Natural killer cell (primary cell): ENCODE data around the gene PDCD1LG2. TPM values are rescaled to one million over a fixed set of nuclear protein-coding genes. Genes with fewer than 3 reads are reported as not detected.
"Not testable (repeated sequence)": the region's sequence is repeated elsewhere in the genome, so short reads cannot be mapped to it uniquely, and the experiment has no call there.

Experiments used
- ATAC-seq, 3 donors: fragments of 150-1000 bp in 2 of 3; fragments of 200-7000 bp in 1 of 3; cut with Tn5 transposase; 1 replicate in 1 of 3; 2 replicates in 2 of 3; pipeline ENCODE4 v1.10.0; 2021; ENCODE audit warnings: mild to moderate bottlenecking in 2 of 3, moderate library complexity in 2 of 3
- DNase-seq, 2 donors: peaks; one replicate each; pipeline versions ENCODE4 v3.0.0 to v3.0.0-alpha.2; 2013 to 2021; ENCODE audit warnings: mixed read lengths in 1 of 2
- H3K27ac ChIP-seq: one replicate; pipeline ENCODE4 v1.5.1; 2013; ENCODE audit warnings: mild to moderate bottlenecking, low read length
- H3K27me3 ChIP-seq: one replicate; pipeline ENCODE4 v1.6.1; 2013; ENCODE audit warnings: low read length; ENCODE audit not compliant: control insufficient read depth, insufficient read depth
- H3K36me3 ChIP-seq: one replicate; pipeline ENCODE4 v1.6.1; 2013; ENCODE audit warnings: low read length; ENCODE audit not compliant: control insufficient read depth, insufficient read depth
- H3K4me1 ChIP-seq: one replicate; pipeline ENCODE4 v1.6.1; 2013; ENCODE audit warnings: low read length; ENCODE audit not compliant: control insufficient read depth, insufficient read depth
- H3K4me3 ChIP-seq: one replicate; pipeline ENCODE4 v1.5.1; 2013; ENCODE audit warnings: low read length
- H3K9me3 ChIP-seq: one replicate; pipeline ENCODE4 v1.6.1; 2013; ENCODE audit warnings: low read length; ENCODE audit not compliant: control insufficient read depth, insufficient read depth
- H3K27ac Mint-ChIP-seq, 2 donors: one replicate each; pipeline ENCODE4 v1.8.0; 2022; ENCODE audit warnings: mild to moderate bottlenecking in 2 of 2, mixed read lengths in 2 of 2, moderate library complexity in 1 of 2
- H3K27me3 Mint-ChIP-seq, 2 donors: one replicate each; pipeline ENCODE4 v1.8.0; 2022; ENCODE audit warnings: low read depth in 2 of 2, mixed read lengths in 2 of 2
- H3K36me3 Mint-ChIP-seq: one replicate; pipeline ENCODE4 v1.8.0; 2022; ENCODE audit warnings: mixed read lengths
- H3K4me1 Mint-ChIP-seq, 2 donors: one replicate each; pipeline ENCODE4 v1.8.0; 2022; ENCODE audit warnings: mixed read lengths in 2 of 2
- H3K4me3 Mint-ChIP-seq: one replicate; pipeline ENCODE4 v1.8.0; 2022; ENCODE audit warnings: mild to moderate bottlenecking, moderate library complexity, mixed read lengths
- H3K9me3 Mint-ChIP-seq, 2 donors: one replicate each; pipeline ENCODE4 v1.8.0; 2022; ENCODE audit warnings: mixed read lengths in 2 of 2
- CTCF ChIP-seq: fragments of 200-600 bp; IDR thresholded peaks from one replicate; pipeline ENCODE4 v1.8.0; 2022; ENCODE audit warnings: antibody characterized with exemption
- WGBS: methylation state at CpG from one replicate; pipeline ENCODE4 v1.1.7; 2013; ENCODE audit warnings: missing lambda C conversion rate; ENCODE audit not compliant: insufficient coverage; 5-methylcytosine and 5-hydroxymethylcytosine counted together
- intact Hi-C: fragments of 100-400 bp; cut with micrococcal nuclease; formaldehyde crosslinking; loops from one replicate; pipeline ENCODE4 v1.14.2; 2022
- total RNA-seq, 4 donors: library from RNA; stranded (reverse); fragments of 120-200 nt in 1 of 4; gene quantifications; one replicate each; pipeline versions ENCODE4 v1.2.3 to v1.2.4, GENCODE V29; 2013 to 2022

Gene PDCD1LG2
- 1 to 10 TPM in 1 of 3 donors, under 1 TPM in 2; 0.14 to 1.2 (median 0.16) TPM for total RNA-seq
- total RNA-seq (2013): 0.27 TPM

- Mint-ChIP-seq H3K4me3 (no peak within 1 kb of the TSS), H3K4me1 (peaks cover 0 to 7% of the 10 kb centered on the region in 2 donors)
These were observed at the start of gene PDCD1LG2 for GRCh38 chr9:5510360-5510931. Gene PDCD1LG2, plus strand, starts transcription at chr9:5510531. Its CDS starts 12,016 bp downstream, at chr9:5522547.

GRCh38 chr9:5464831-5465330 lies 45.5 kb upstream of the PDCD1LG2 start:
- H3K36me3 Mint-ChIP-seq: peaks cover 40% of the 10 kb centered on the region
- WGBS: 94% methylated on average over 3 of the region's 4 CpGs
- ATAC-seq, H3K9me3 ChIP-seq, DNase-seq, H3K27ac ChIP-seq, H3K27me3 Mint-ChIP-seq, H3K4me3 Mint-ChIP-seq, H3K4me3 ChIP-seq, H3K27ac Mint-ChIP-seq, H3K9me3 Mint-ChIP-seq, intact Hi-C loops, H3K4me1 Mint-ChIP-seq, H3K27me3 ChIP-seq, H3K4me1 ChIP-seq: not testable (repeated sequence)
- H3K36me3 ChIP-seq: peaks cover 40% of the 10 kb centered on the region

More at GRCh38 chr9:5510360-5510931, at the start of gene PDCD1LG2:
- no peak for TF ChIP-seq CTCF
- Mint-ChIP-seq H3K36me3 (no peaks in the 10 kb centered on the region), H3K27me3 (peaks cover 0 to 9% of the 10 kb centered on the region in 2 donors), H3K27ac (peak within 1 kb of the TSS in 1 of 2 donors; percentile 22), H3K9me3 (no peaks in the 10 kb centered on the region)
- Histone ChIP-seq H3K27ac (peak within 1 kb of the TSS; percentile 31), H3K4me3 (no peak within 1 kb of the TSS), H3K4me1 (no peaks in the 10 kb centered on the region), H3K36me3 (no peaks in the 10 kb centered on the region), H3K9me3 (no peaks in the 10 kb centered on the region), H3K27me3 (no peaks in the 10 kb centered on the region)
- ATAC-seq (peak in 1 of 3 donors; percentile 50), DNase-seq (peak in 1 of 2 donors; percentile 44)
- intact Hi-C loops: no loop called here
- WGBS: 48% methylated on average over 3 of the region's 4 CpGs

- no peak for ATAC-seq
- H3K27me3 Mint-ChIP-seq: no peaks in the 10 kb centered on the region
- TF ChIP-seq CTCF: no peak
- H3K27ac ChIP-seq: no peak overlapping the region
- H3K27ac Mint-ChIP-seq: peak overlapping the region in 1 of 2 donors; percentile 14
- H3K9me3 Mint-ChIP-seq: no peaks in the 10 kb centered on the region
- intact Hi-C loops: no loop called here
- H3K27me3 ChIP-seq: no peaks in the 10 kb centered on the region
- H3K4me3 ChIP-seq: no peak overlapping the region
- peaks cover 40% of the 10 kb centered on the region for H3K36me3 ChIP-seq
- H3K4me3 Mint-ChIP-seq: no peak overlapping the region
- no peaks in the 10 kb centered on the region for H3K4me1 ChIP-seq
- no peak for DNase-seq
- WGBS: no CpG with 5 or more reads among the region's 1 CpG
- no peaks in the 10 kb centered on the region for H3K4me1 Mint-ChIP-seq
- no peaks in the 10 kb centered on the region for H3K9me3 ChIP-seq
- peaks cover 40% of the 10 kb centered on the region for H3K36me3 Mint-ChIP-seq
These were observed 44.3 kb upstream of the PDCD1LG2 start for GRCh38 chr9:5466005-5466404.

GRCh38 chr9:5466766-5467165 lies 43.6 kb upstream of the PDCD1LG2 start:
- Histone ChIP-seq H3K4me3 (no peak overlapping the region), H3K36me3 (peaks cover 40% of the 10 kb centered on the region), H3K27me3 (no peaks in the 10 kb centered on the region), H3K9me3 (no peaks in the 10 kb centered on the region), H3K27ac (no peak overlapping the region), H3K4me1 (no peaks in the 10 kb centered on the region)
- DNase-seq (no peak), ATAC-seq (no peak)
- WGBS: no CpG with 5 or more reads among the region's 2 CpGs
- intact Hi-C loops: no loop called here
- H3K4me1 Mint-ChIP-seq: no peaks in the 10 kb centered on the region
- no peak overlapping the region for H3K4me3 Mint-ChIP-seq
- TF ChIP-seq CTCF: no peak
- H3K9me3 Mint-ChIP-seq: no peaks in the 10 kb centered on the region
- no peak overlapping the region for H3K27ac Mint-ChIP-seq
- H3K36me3 Mint-ChIP-seq: peaks cover 40% of the 10 kb centered on the region
- no peaks in the 10 kb centered on the region for H3K27me3 Mint-ChIP-seq
